Purkinje cell (primary cell): ENCODE data around the gene CLEC4E. TPM values are rescaled to one million over a fixed set of nuclear protein-coding genes. Genes with fewer than 3 reads are reported as not detected.

Experiments
- polyA plus RNA-seq: library from polyadenylated mRNA; unstranded; fragments of >200 nt; fragmentation: Nextera tagmentation; gene quantifications from 2 replicates; pipeline ENCODE4 v1.2.1, GENCODE V29; 2014

Gene CLEC4E
- not detected in 2 replicates for polyA plus RNA-seq

GRCh38 chr12:8540831-8541230, at the start of gene CLEC4E:
Gene CLEC4E, minus strand, starts transcription at chr12:8540905. Its CDS starts 108 bp downstream, at chr12:8540797.

GRCh38 chr12:8513256-8513655, 27.4 kb downstream of the CLEC4E start, which contains the start of gene CLEC4D:
Gene CLEC4D, plus strand, starts transcription at chr12:8513503. Its CDS starts 230 bp downstream, at chr12:8513733.

Other genes starting within 250 kb of the CLEC4E start
- not detected in 2 replicates for gene CLEC6A, start 84.9 kb downstream of the CLEC4E start, polyA plus RNA-seq
- gene CLEC4D, start 27.4 kb downstream of the CLEC4E start, polyA plus RNA-seq: not detected in 2 replicates
- gene AICDA, start 72.0 kb upstream of the CLEC4E start, polyA plus RNA-seq: not detected in 2 replicates
- gene MFAP5, start 121.9 kb upstream of the CLEC4E start, polyA plus RNA-seq: not detected in 2 replicates
- 41.8 and 53.4 TPM in 2 replicates for gene RIMKLB, start 157.1 kb upstream of the CLEC4E start, polyA plus RNA-seq